Measurements from ENCODE around the gene CFAP43. TPM values are rescaled to one million over a fixed set of nuclear protein-coding genes. Genes with fewer than 3 reads are reported as not detected.

The CFAP43 gene
- total and polyA plus RNA-seq, 2 experiments from 2014 or later, result 0.24 to 0.44 TPM

DNA sequence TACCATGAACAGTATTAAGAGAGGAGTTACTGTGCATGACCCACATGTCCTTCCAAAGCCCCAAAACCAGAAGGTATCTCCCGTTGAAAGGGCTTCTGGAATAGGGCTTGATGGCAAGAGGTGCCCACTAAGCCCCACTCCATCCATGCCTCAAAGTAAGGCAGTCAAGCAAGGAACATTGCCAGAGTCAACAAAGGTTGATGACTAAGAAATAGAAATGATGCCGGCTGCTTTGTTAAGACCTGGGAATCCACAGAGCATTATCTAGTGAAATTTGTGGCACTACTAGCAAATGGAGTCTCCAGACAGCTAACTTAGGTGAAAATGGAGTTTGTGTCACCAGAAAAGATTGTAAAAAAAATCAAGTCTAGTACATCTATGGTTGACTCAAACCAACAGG is 104.0 kb downstream of the CFAP43 start (continued):
- TF ChIP-seq, protein P1, sequence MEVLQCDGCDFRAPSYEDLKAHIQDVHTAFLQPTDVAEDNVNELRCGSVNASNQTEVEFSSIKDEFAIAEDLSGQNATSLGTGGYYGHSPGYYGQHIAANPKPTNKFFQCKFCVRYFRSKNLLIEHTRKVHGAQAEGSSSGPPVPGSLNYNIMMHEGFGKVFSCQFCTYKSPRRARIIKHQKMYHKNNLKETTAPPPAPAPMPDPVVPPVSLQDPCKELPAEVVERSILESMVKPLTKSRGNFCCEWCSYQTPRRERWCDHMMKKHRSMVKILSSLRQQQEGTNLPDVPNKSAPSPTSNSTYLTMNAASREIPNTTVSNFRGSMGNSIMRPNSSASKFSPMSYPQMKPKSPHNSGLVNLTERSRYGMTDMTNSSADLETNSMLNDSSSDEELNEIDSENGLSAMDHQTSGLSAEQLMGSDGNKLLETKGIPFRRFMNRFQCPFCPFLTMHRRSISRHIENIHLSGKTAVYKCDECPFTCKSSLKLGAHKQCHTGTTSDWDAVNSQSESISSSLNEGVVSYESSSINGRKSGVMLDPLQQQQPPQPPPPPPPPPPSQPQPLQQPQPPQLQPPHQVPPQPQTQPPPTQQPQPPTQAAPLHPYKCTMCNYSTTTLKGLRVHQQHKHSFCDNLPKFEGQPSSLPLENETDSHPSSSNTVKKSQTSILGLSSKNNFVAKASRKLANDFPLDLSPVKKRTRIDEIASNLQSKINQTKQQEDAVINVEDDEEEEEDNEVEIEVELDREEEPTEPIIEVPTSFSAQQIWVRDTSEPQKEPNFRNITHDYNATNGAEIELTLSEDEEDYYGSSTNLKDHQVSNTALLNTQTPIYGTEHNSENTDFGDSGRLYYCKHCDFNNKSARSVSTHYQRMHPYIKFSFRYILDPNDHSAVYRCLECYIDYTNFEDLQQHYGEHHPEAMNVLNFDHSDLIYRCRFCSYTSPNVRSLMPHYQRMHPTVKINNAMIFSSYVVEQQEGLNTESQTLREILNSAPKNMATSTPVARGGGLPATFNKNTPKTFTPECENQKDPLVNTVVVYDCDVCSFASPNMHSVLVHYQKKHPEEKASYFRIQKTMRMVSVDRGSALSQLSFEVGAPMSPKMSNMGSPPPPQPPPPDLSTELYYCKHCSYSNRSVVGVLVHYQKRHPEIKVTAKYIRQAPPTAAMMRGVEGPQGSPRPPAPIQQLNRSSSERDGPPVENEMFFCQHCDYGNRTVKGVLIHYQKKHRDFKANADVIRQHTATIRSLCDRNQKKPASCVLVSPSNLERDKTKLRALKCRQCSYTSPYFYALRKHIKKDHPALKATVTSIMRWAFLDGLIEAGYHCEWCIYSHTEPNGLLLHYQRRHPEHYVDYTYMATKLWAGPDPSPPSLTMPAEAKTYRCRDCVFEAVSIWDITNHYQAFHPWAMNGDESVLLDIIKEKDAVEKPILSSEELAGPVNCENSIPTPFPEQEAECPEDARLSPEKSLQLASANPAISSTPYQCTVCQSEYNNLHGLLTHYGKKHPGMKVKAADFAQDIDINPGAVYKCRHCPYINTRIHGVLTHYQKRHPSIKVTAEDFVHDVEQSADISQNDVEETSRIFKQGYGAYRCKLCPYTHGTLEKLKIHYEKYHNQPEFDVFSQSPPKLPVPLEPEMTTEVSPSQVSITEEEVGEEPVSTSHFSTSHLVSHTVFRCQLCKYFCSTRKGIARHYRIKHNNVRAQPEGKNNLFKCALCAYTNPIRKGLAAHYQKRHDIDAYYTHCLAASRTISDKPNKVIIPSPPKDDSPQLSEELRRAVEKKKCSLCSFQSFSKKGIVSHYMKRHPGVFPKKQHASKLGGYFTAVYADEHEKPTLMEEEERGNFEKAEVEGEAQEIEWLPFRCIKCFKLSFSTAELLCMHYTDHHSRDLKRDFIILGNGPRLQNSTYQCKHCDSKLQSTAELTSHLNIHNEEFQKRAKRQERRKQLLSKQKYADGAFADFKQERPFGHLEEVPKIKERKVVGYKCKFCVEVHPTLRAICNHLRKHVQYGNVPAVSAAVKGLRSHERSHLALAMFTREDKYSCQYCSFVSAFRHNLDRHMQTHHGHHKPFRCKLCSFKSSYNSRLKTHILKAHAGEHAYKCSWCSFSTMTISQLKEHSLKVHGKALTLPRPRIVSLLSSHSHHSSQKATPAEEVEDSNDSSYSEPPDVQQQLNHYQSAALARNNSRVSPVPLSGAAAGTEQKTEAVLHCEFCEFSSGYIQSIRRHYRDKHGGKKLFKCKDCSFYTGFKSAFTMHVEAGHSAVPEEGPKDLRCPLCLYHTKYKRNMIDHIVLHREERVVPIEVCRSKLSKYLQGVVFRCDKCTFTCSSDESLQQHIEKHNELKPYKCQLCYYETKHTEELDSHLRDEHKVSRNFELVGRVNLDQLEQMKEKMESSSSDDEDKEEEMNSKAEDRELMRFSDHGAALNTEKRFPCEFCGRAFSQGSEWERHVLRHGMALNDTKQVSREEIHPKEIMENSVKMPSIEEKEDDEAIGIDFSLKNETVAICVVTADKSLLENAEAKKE (CRISPR knock-in tag; IDR thresholded peaks at IDR 0.05), result no peak
- TF ChIP-seq, protein P2, sequence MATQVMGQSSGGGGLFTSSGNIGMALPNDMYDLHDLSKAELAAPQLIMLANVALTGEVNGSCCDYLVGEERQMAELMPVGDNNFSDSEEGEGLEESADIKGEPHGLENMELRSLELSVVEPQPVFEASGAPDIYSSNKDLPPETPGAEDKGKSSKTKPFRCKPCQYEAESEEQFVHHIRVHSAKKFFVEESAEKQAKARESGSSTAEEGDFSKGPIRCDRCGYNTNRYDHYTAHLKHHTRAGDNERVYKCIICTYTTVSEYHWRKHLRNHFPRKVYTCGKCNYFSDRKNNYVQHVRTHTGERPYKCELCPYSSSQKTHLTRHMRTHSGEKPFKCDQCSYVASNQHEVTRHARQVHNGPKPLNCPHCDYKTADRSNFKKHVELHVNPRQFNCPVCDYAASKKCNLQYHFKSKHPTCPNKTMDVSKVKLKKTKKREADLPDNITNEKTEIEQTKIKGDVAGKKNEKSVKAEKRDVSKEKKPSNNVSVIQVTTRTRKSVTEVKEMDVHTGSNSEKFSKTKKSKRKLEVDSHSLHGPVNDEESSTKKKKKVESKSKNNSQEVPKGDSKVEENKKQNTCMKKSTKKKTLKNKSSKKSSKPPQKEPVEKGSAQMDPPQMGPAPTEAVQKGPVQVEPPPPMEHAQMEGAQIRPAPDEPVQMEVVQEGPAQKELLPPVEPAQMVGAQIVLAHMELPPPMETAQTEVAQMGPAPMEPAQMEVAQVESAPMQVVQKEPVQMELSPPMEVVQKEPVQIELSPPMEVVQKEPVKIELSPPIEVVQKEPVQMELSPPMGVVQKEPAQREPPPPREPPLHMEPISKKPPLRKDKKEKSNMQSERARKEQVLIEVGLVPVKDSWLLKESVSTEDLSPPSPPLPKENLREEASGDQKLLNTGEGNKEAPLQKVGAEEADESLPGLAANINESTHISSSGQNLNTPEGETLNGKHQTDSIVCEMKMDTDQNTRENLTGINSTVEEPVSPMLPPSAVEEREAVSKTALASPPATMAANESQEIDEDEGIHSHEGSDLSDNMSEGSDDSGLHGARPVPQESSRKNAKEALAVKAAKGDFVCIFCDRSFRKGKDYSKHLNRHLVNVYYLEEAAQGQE (IDR thresholded peaks at IDR 0.05; ENCODE audit: unreplicated experiment), result no peak
- no peak for TF ChIP-seq NANOG (IDR thresholded peaks at IDR 0.05; ENCODE audit: borderline replicate concordance)

DNA sequence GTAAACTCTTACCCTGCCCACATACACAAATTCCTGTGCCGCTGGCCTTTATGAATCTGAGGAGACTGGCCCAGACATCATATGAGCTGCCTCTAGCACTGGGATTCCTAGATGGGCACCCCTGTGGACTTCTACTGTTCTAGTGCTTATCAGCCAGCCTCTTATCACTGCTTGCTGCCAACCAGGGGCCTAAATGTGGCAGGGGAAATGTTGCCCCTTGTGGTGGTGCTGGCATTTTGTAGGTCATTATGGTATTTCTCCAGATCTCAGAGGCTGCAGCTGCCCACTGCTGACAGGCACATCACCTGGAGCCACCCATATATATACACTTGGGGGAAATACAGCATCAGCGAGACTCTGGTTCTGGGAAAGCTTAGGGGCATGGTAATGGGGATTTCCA is 104.8 kb downstream of the CFAP43 start:
- H3K27ac Mint-ChIP-seq, result no peak overlapping the region
- H3K4me1 ChIP-seq (ENCODE audit: insufficient read depth), result peaks cover 10% of the 10 kb centered on the region
- H2AFZ ChIP-seq, result no peak overlapping the region
- no peaks in the 10 kb centered on the region for H3K79me2 ChIP-seq (replicated peaks; ENCODE audit: insufficient read depth)
- no peaks in the 10 kb centered on the region for H3K27me3 ChIP-seq (ENCODE audit: insufficient read depth)
- H3K9me3 Mint-ChIP-seq, result no peaks in the 10 kb centered on the region
- H3K27ac ChIP-seq (ENCODE audit: low read depth), result no peak overlapping the region
- no peak overlapping the region for H3K4me2 ChIP-seq
- H3F3A ChIP-seq (replicated peaks; ENCODE audit: low read depth), result no peaks in the 10 kb centered on the region
- no peaks in the 10 kb centered on the region for H4K20me1 ChIP-seq (replicated peaks; ENCODE audit: insufficient read depth)
- no peaks in the 10 kb centered on the region for H3K36me3 ChIP-seq (ENCODE audit: insufficient read depth)
- peak; percentile 92 for ATAC-seq
- H3K27me3 Mint-ChIP-seq (ENCODE audit: insufficient read depth, low read depth, poor library complexity), result peaks cover 3% of the 10 kb centered on the region
- H3K9me2 ChIP-seq (ENCODE audit: insufficient read depth), result no peaks in the 10 kb centered on the region
- H3K4me3 ChIP-seq, result no peak overlapping the region
- DNase-seq (ENCODE audit: low spot score), result peak; percentile 58
- H3K4me3 Mint-ChIP-seq, result no peak overlapping the region
- peaks cover 10% of the 10 kb centered on the region for H3K36me3 Mint-ChIP-seq (ENCODE audit: low read depth)
- peaks cover 23% of the 10 kb centered on the region for H3K4me1 Mint-ChIP-seq
- TF ChIP-seq CTCF (conservative IDR thresholded peaks at IDR 0.05; ENCODE audit: low read depth in 2 of 2) (peak; percentile 55 to 58), POLR2AphosphoS5 (IDR thresholded peaks at IDR 0.05; ENCODE audit: low read depth) (no peak)

All from GM23338 (cell line).